GM12874 (cell line): ENCODE measurements around the gene CD274.

Source experiments
- TF ChIP-seq, protein P1 (sequence below): IDR thresholded peaks from 2 replicates; pipeline ENCODE4 v1.5.1; 2011; ENCODE audit warnings: low read depth, mild to moderate bottlenecking, control low read depth, low read length, moderate library complexity; ENCODE audit not compliant: insufficient read depth

The CD274 gene

DNA sequence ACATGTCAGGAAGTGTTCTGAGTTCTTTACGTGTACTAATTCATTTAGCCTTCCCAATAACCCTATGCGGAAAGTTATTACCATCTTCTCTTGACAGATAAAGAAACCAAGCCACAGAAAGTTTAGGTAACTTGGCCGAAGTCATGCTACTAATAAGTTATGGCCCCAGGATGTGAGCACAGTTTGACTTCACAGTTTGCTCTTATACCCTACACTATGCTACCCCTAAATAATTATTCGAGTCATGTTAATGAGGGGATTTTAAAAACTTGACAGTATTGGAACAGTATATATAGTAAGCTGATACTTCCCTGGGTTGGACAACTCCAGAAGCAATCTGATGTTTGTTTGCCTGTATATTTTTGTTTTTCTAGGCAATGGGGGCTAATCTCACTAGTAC, 30.6 kb downstream of the CD274 start:
- TF ChIP-seq, protein P1, sequence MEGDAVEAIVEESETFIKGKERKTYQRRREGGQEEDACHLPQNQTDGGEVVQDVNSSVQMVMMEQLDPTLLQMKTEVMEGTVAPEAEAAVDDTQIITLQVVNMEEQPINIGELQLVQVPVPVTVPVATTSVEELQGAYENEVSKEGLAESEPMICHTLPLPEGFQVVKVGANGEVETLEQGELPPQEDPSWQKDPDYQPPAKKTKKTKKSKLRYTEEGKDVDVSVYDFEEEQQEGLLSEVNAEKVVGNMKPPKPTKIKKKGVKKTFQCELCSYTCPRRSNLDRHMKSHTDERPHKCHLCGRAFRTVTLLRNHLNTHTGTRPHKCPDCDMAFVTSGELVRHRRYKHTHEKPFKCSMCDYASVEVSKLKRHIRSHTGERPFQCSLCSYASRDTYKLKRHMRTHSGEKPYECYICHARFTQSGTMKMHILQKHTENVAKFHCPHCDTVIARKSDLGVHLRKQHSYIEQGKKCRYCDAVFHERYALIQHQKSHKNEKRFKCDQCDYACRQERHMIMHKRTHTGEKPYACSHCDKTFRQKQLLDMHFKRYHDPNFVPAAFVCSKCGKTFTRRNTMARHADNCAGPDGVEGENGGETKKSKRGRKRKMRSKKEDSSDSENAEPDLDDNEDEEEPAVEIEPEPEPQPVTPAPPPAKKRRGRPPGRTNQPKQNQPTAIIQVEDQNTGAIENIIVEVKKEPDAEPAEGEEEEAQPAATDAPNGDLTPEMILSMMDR = no peak

DNA sequence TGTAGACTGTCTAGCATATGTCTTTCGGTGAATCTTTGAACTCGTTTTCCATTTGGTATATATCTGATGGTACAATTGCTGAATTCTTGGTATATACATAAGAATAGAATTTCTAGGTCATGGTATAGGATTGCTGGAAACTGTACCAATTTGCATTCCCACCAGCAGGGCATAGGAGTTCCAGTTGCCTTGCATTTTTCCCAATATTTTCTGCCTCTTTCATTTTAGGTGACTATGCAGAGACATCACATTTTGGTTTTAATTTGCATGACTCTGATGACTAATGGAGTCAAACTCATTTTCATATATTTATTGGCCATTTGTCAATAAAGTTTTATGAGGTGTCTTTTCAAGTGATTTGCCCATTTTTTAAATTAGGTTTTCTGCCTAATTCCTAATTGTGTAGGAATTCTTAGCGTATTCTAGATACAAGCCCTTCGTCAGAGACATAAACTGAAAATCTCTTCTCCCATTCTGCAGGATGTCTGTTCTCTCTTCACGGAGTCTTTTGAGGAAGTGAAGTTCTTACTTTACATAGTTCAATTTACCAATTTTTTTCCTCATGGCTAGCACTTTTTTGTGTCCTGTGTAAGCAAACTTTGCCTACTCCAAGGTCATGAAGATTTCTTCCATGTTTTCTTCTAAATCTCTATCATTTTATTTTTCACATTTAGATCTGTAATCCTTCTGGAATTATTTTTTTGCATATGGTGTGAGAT, 31.1 kb downstream of the CD274 start:
- TF ChIP-seq, protein P1 = no peak

DNA sequence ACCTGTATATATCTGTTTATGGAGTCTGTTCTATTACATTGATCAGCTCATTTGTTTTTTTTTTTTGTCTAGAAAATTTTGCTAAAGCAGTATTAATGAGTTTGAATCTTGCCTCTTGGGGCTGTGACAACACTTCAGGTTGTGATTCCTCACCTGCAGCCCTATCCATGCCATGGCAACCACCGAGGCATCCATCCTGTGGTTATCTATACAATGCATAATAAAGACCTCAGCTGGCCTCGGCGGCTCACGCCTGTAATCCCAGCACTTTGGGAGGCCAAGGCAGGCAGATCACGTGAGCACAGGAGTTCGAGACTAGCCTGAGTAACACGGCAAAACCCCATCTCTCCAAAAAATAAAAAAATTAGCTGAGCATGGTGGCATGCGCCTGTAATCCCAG, 31.9 kb downstream of the CD274 start:
- TF ChIP-seq, protein P1 = no peak

DNA sequence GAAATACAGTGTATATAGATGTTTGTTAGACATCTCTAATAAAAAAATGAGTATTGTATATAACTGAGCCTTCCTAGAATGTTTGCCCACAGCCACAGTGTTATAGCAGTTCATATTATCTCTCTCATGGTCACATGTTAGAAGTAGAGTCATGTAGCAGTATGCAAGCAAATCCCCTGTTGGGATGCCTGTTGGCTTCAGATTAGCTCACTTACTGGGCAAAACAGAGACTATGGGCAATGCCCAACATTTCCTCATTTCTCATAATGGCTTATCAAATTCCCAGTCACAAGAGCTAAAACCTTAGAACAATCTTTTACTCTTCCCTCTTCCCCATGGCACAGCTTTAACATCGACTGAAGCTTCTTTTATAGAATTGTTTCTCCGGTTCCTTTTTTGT, 33.0 kb downstream of the CD274 start:
- TF ChIP-seq, protein P1 = no peak

DNA sequence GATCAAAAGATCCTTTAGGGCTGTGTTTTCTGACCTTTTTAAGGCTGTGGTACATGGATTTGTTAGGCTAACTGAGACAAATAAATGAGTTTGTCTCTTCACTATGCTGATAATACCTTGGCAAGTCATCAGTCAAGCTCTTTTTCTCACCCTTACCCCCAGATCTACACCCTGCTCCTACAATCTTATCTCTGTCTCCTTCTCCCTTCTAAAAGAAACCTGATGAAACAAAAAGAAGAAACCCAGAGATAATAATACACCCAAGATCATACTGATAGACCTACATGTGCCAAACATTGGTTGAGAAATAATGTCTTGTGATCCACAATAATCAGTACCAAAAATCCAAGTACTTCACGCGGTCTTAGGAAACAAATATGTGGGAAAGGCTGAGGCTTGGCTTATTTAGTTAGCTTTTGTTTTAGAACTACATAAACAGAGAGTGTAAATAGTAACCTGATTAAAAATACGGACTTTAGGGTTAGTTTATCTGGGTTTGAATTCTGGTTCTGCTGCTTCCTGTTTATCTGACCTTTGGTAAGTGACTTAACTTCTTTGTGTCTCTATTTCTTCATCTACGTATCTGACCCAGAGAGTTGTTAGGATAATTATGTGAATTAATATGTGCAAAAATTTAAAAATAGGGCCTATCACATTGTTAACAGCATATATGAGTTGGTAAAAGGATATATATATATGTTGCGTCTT, 35.2 kb downstream of the CD274 start:
- TF ChIP-seq, protein P1 = no peak

DNA sequence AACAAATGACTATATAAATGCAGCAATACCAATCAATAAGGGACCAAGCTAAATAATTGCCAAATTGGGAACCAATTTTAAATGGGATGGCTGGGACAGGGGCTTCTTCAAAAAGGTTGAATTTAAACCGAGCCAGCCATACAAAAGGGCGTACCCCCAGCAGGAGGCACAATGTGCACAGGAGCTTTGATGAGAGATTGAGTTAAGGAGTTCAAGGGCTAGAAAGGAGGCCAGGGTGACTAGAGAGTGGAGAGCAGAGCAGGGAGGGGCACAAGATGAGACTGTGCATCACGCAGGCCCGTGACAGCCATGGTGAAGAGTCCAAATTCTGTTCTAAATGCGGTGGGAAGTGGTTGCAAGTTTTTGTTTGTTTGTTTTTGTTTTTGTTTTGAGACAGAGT, 36.6 kb downstream of the CD274 start:
- TF ChIP-seq, protein P1 = no peak

DNA sequence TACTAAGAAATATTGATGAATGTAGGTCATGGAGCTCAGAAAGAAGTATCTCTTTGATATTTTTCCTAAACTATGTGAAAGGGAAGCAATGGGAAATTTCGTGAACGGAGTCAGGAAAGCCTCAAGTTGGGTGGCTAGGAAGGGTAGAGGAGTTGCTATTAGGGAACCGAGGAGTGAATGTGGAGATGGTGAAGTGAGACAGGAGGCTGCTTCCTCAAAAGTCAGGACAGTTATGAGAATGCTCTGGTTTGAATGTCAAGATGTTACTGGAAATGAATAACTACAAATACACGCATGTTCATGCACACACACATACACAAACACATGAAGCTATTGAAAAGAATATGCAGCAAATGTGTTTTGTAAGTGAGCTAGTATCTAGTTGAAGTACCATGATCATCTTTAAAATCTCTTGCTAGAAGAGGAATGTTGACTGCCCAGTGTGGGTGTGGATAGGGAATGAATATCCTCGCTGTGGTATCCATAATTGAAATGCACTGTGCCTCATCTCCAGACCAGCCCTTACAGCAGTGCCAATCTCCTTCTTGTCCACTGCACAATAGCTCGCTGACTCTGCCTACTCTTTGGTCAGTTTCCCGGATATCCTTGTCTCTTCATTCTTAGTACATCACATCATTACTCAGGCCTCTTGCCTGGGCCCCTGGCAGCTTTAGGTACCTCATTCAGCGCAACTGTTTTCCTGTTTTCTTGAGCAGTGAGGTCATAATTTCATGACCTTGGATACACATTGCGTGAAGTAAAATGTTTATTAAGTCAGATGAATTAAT, 38.1 kb downstream of the CD274 start:
- TF ChIP-seq, protein P1 = no peak
